ENCODE measurements around the gene LIPF.

LIPF gene

GRCh38 chr10:88664142-88664541, at the start of gene LIPF:
Gene LIPF (plus strand): TSS chr10:88664442. CDS start chr10:88667298, 2,856 bp downstream.
- H3K27me3 ChIP-seq (ENCODE audit: low read depth, low read length), result no peaks in the 10 kb centered on the region

GRCh38 chr10:88616250-88616977, 47.8 kb upstream of the LIPF start:
- no peaks in the 10 kb centered on the region for H3K27me3 ChIP-seq (ENCODE audit: low read depth, low read length)
- H3K4me2 ChIP-seq (ENCODE audit: low read length), result no peak overlapping the region
- no peaks in the 10 kb centered on the region for H4K20me1 ChIP-seq (ENCODE audit: insufficient read depth, low read length)
- no peak overlapping the region for H2AFZ ChIP-seq (ENCODE audit: low read depth, low read length)
- H3K79me2 ChIP-seq (ENCODE audit: low read length), result no peaks in the 10 kb centered on the region
- H3K4me1 ChIP-seq (ENCODE audit: low read length), result peaks cover under 1% of the 10 kb centered on the region
- no peak overlapping the region for H3K9ac ChIP-seq (ENCODE audit: low read length)
- H3K9me3 ChIP-seq (ENCODE audit: insufficient read depth, low read length), result no peaks in the 10 kb centered on the region
- H3K4me3 ChIP-seq (ENCODE audit: low read length), result no peak overlapping the region
- TF ChIP-seq EZH2phosphoT487 (IDR thresholded peaks at IDR 0.05; ENCODE audit: low read depth), result no peak
- no peak for TF ChIP-seq CTCF (IDR thresholded peaks at IDR 0.05; ENCODE audit: low read depth, low read length)
- no peak overlapping the region for H3K27ac ChIP-seq (ENCODE audit: low read length)
- no peaks in the 10 kb centered on the region for H3K36me3 ChIP-seq (replicated peaks; ENCODE audit: low read depth, low read length)

More at GRCh38 chr10:88664142-88664541, at the start of gene LIPF:
- Histone ChIP-seq H3K79me2 (ENCODE audit: low read length) (no peaks in the 10 kb centered on the region), H2AFZ (ENCODE audit: low read depth, low read length) (no peak within 1 kb of the TSS), H4K20me1 (ENCODE audit: insufficient read depth, low read length) (no peaks in the 10 kb centered on the region), H3K4me1 (ENCODE audit: low read length) (peaks cover 11% of the 10 kb centered on the region), H3K27ac (ENCODE audit: low read length) (no peak within 1 kb of the TSS), H3K4me3 (ENCODE audit: low read length) (no peak within 1 kb of the TSS), H3K4me2 (ENCODE audit: low read length) (no peak within 1 kb of the TSS), H3K9me3 (ENCODE audit: insufficient read depth, low read length) (no peaks in the 10 kb centered on the region), H3K9ac (ENCODE audit: low read length) (no peak within 1 kb of the TSS), H3K36me3 (replicated peaks; ENCODE audit: low read depth, low read length) (no peaks in the 10 kb centered on the region)
- TF ChIP-seq EZH2phosphoT487 (IDR thresholded peaks at IDR 0.05; ENCODE audit: low read depth), result no peak
- no peak for TF ChIP-seq CTCF (IDR thresholded peaks at IDR 0.05; ENCODE audit: low read depth, low read length)

- TF ChIP-seq EZH2phosphoT487 (IDR thresholded peaks at IDR 0.05; ENCODE audit: low read depth) (no peak), CTCF (IDR thresholded peaks at IDR 0.05; ENCODE audit: low read depth, low read length) (no peak)
- Histone ChIP-seq H3K4me2 (ENCODE audit: low read length) (no peak overlapping the region), H3K79me2 (ENCODE audit: low read length) (no peaks in the 10 kb centered on the region), H3K4me3 (ENCODE audit: low read length) (no peak overlapping the region), H3K9me3 (ENCODE audit: insufficient read depth, low read length) (no peaks in the 10 kb centered on the region), H3K36me3 (replicated peaks; ENCODE audit: low read depth, low read length) (no peaks in the 10 kb centered on the region), H3K4me1 (ENCODE audit: low read length) (no peaks in the 10 kb centered on the region; the same call in 1 of the 2 replicates), H3K27ac (ENCODE audit: low read length) (no peak overlapping the region), H4K20me1 (ENCODE audit: insufficient read depth, low read length) (no peaks in the 10 kb centered on the region), H3K27me3 (ENCODE audit: low read depth, low read length) (no peaks in the 10 kb centered on the region), H3K9ac (ENCODE audit: low read length) (no peak overlapping the region), H2AFZ (ENCODE audit: low read depth, low read length) (no peak overlapping the region)
Measured at GRCh38 chr10:88617772-88618300, 46.4 kb upstream of the LIPF start.

- no peak overlapping the region for H3K4me3 ChIP-seq (ENCODE audit: low read length)
- no peaks in the 10 kb centered on the region for H3K27me3 ChIP-seq (ENCODE audit: low read depth, low read length)
- H3K27ac ChIP-seq (ENCODE audit: low read length), result no peak overlapping the region
- H3K36me3 ChIP-seq (replicated peaks; ENCODE audit: low read depth, low read length), result no peaks in the 10 kb centered on the region
- no peak overlapping the region for H3K4me2 ChIP-seq (ENCODE audit: low read length)
- no peaks in the 10 kb centered on the region for H4K20me1 ChIP-seq (ENCODE audit: insufficient read depth, low read length)
- no peak overlapping the region for H2AFZ ChIP-seq (ENCODE audit: low read depth, low read length)
- TF ChIP-seq CTCF (IDR thresholded peaks at IDR 0.05; ENCODE audit: low read depth, low read length) (no peak), EZH2phosphoT487 (IDR thresholded peaks at IDR 0.05; ENCODE audit: low read depth) (no peak)
- H3K9me3 ChIP-seq (ENCODE audit: insufficient read depth, low read length), result no peaks in the 10 kb centered on the region
- no peak overlapping the region for H3K9ac ChIP-seq (ENCODE audit: low read length)
- H3K4me1 ChIP-seq (ENCODE audit: low read length), result no peaks in the 10 kb centered on the region; the same call in 1 of the 2 replicates
- H3K79me2 ChIP-seq (ENCODE audit: low read length), result no peaks in the 10 kb centered on the region
Measured at GRCh38 chr10:88618496-88618895, 45.7 kb upstream of the LIPF start.

Measured in OCI-LY3 (cell line).